Stimulated activated CD8-positive, alpha-beta memory T cell treated with anti-CD3 and anti-CD28 coated beads, Interleukin-7, amount 100 ng/mL, for 48 hours (primary cell): ENCODE measurements around the gene CDKL4.
"Not testable (repeated sequence)": the region's sequence is repeated elsewhere in the genome, so short reads cannot be mapped to it uniquely, and the experiment has no call there.

Source experiments
- DNase-seq, 2 donors: peaks; one replicate each; pipeline ENCODE4 v3.0.0-alpha.2; 2020; ENCODE audit warnings: low read depth in 1 of 2; ENCODE audit errors: extremely low read depth in 1 of 2

The CDKL4 gene

DNA sequence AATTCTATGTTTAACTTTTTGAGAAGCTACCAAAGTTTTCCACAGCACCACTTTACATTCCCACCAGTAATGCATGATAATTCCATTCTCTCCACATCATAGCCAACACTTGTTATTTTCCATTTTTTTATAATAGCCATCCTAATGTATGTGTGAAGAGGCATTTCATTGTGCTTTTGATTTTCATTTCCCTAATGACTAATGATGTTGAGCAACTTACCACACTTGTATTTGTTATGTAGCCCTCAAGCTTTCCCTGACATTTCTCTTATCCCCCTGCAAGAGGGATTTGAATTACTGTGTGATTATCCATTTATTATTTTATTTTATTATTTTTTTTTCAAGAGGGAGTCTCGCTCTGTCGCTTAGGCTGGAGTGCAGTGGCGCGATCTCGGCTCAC is 99.4 kb downstream of the CDKL4 start:
- DNase-seq, result no peak

DNA sequence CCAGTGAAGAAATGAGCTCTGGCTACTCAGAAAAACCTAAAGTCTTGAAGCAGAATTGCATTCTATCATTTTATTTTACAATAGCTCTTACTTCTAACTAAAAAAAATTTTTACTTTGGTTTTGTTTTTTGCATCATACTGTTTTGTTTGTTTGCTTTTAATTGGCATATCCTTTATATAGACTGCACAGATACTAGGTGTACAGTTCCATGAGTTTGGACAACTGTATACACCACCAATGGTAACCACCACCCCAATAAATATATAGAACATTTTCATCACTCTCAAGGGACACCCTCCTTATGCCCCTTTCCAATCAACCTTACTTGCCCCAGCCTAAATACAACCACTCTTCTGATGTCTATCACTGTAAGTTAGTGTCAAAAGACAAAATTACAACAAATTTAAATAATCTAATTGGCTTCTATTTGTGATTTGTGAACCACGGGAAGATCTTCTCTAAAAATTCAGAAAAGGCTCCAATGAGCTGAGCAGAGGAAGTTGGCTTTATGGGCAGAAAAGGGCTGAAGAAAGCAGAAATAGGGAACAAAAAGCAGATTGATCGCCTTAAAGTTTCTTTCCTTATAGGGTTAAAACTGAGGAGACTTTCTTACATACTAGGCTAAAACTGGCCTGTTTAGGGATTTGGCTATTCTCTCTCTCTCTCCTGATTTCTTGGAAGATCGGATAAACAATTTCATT is 100.7 kb downstream of the CDKL4 start:
- DNase-seq, result no peak

DNA sequence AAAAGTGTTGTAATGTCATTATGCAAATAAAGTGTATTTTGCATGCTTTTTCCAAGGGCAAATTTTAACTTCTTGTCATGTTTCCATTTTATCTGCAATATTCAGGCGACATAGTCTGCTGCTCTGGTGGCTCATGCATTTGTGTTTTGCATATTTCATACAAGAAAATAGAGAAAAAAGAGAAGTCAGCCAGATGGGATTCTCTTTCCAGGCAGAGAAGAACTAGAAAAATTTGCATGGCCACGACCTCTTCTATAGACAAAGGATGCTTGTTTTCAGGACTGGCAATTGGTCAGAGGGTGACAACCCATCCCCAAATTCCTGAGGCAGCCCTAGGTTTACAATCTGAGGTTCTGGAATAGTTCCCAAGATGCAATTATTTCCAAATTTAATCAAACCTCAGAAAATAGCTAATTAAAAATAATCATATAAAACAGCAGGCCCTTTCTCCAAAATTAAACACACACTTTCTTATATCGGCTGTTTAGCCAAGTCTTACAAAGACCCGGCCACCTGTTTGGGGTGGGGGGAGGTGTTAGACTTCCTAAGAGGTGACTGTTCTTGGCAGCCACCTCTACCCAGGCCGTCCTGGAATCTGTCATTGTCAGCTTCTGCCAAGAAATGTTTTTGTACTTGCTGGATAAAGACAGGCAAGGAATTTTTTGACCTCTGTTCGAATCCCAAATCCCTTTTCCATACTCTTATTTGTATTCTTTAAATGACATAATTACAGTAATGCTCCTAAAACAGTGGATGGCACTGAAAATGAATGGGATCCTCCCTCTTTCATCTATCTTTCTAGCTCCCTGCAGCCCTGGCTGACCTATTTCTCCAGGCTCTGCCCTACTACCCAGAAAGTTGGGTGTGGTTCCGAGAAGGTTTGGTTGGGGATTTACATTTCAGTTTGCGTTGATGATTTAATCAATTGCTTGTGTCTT is 102.2 kb downstream of the CDKL4 start:
- DNase-seq, result no peak

DNA sequence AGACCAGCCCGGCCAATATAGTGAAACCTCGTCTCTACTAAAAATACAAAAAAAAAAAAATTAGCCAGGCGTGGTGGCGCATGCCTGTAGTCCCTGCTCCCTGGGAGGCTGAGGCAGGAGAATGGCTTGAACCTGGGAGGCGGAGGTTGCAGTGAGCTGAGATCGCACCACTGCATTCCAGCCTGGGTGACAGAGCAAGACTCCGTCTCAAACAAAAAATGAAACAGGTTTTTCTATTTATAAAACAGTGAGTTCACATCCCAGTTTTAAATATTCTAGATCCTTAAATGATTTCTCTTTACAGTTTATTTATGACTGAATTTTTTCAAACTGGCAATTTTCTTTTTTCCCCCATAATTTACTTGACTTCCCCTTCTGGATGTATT is 102.8 kb downstream of the CDKL4 start:
- DNase-seq, result not testable (repeated sequence)

DNA sequence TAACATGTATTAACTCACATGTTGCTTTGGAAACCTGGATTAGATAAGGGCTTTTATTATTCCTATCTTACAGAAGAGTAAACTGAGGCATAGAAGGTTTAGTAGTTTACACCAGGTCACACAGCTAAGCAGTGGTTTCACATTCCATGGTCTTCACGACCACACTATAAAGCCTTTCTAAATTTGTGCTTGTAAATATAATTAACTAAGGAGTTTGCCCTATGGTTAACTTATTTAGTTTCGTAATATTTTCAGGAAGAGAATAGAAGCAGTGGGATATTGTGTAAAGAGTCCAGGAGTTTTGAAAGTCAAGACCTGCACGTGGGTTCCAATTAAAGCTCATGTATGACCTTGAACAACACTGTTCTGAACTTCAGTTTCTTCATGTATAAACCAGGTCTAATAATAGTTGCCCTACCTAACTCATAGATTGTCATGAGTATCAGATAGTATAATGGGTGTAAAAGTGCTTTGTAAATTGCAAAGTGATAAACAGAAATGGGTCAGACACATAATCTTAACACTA is 103.4 kb downstream of the CDKL4 start:
- DNase-seq, result no peak

DNA sequence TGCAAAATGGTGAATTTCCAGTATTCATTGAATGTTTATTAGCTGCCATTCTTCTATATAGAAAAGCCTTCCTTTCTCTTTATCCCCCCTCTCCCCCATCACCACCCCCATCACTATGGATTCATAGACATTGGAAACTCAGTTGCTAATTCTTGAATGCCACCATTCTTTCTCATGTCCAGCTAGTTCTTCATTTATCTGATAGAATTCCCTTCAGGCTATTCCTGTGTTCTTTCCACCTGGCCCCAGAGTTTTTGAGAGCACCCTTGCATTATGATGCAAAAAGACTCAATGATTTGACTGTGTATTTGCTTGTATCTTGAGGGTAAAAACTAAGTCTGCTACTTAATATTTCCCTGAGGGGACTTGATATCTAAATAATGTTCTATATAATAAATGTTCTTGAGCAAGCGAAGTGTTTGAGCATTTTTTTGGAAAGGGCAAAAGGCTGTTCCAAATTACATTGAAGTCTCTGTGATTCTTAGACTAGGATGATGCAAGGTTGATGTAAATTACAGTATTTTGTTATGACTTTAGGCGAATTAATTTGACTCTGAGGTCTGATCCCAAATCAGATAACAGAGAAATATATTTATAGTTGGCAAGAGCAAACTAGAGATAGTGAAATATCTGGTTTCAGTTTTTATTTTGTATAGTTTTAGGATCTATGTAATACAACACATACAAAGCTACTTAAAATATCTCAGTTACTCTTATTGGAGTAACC is 104.1 kb downstream of the CDKL4 start:
- DNase-seq, result no peak

DNA sequence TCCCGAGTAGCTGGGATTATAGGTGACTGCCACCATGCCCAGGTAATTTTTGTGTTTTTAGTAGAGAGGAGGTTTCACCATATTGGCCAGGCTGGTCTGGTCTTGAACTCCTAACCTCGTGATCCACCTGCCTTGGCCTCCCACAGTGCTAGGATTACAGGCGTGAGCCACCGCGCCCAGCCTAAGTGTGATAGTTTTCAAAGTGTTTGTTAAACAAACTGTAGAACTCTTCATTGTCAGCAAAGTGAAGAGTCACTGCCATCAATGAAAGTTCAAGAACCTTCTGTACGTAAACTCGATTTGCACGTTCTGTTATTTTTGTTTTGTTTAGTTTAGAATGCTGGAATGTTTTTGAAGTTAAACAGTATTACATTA is 104.9 kb downstream of the CDKL4 start:
- DNase-seq, result no peak

DNA sequence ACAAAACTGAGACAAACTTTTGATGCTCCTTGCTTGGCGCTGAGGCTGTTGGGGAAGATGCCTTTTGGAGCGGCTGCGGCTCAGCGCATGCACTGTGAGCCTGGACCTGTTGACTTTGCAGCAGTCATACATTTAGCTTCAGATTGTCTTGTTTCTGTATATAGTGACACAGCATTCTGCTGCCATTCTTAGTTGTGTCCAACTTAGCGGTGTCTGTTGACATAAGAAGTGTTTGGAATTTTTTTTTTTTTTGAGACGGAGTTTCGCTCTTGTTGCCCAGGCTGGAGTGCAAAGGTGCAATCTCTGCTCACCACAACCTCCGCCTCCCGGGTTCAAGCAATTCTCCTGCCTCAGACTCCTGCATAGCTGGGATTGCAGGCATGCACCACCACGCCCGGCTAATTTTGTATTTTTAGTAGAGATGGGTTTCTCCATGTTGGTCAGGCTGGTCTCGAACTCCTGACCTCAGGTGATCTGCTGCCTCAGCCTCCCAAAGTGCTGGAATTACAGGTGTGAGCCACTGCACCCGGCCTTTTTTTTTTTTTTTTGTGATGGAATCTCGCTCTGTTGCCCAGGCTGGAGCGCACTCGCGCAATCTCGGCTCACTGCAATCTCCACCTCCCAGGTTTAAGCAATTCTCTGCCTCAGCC is 105.5 kb downstream of the CDKL4 start:
- not testable (repeated sequence) for DNase-seq

DNA sequence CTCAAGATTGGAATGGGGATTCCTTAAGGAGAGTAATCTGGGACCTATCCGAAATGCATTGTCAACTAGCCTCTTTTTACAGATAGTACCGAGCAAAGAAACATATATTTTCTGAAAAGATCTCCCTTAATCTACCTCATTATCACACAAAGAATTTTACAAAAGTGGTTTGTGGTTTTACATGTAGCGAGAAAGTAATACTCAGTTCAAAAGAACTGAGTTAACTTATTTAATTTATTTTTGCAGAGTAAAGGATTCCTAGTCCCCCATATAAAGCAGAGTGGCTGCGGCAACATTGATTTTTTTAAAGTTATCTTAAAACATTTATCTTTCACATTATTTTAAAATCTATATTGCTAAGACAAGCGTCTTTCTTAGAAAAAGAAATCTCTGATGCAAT is 107.0 kb downstream of the CDKL4 start:
- DNase-seq, result no peak

DNA sequence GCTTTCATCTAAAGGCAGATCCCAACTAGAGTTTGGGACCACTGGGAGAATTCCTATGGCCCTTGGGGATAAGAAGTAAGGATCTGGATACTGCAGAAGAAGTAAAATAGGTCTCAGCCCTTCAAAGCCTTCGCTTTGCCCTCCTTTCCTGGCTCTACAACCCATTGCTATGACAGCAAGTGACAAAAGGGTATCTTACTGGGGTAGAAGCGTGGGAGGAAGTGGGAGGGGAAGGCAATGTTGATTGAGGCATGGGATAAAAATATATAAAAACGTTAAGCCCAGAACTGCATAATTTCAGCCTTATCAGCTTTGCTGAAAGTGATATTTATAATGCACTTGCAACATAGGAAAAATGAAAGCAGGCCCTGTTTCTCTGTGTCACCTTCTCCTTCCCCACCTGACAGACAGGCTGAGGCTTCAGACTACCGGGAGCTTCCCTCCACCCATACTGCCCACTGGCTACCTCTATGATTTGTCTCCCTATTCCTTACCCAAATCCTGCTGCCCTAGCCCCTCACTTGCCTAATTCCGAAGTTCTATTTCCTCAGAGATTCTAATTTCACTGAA is 108.0 kb downstream of the CDKL4 start:
- no peak for DNase-seq

DNA sequence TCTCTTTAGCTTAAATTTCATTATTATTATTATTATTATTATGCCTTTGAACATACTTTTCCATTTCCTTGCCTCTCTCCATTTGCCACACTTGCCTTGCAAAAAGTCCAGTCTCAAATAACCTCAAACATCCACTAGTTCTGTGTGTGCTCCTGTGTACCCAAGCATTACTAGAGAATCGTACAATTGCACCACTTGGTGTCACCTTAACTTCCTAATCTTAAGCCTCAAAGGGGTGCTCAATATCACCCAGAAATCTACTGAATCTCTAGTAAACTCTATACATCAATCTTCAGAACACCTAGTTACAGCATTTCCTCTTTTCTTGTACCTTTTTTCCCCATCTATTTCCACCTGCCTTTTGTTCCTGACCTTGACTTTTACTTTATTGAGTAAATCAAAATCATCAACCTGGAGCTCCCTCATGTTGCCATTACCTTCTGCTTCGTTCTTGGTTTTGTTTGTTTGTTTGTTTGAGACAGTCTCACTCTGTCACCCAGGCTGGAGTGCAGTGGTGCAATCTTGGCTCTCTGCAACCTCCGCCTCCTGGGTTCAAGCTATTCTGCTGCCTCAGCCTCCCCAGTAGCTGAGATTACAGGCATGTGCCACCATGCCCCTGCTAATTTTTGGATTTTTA is 110.4 kb downstream of the CDKL4 start:
- no peak for DNase-seq

DNA sequence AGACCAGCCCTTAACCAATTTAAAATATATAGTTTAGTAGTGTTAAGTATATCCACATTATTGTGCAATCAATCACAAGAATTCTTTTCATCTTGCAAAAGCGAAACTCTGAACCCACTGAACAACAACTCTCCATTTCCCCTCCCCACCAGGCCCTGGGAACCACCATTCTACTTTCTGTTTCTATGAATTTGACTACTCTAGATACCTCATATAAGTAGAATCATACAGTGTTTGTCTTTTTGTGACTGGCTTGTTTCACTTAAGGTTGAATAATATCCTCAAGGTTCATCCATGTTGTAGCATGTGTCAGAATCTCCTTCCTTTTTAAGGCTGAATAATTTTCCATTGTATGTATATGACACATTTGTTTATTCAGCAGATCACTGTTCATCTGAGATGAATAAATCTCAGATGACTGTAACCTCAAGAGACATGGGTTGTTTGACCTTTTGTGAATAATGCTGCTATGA is 114.8 kb downstream of the CDKL4 start:
- peak in 1 of 2 donors; percentile 65 for DNase-seq

DNA sequence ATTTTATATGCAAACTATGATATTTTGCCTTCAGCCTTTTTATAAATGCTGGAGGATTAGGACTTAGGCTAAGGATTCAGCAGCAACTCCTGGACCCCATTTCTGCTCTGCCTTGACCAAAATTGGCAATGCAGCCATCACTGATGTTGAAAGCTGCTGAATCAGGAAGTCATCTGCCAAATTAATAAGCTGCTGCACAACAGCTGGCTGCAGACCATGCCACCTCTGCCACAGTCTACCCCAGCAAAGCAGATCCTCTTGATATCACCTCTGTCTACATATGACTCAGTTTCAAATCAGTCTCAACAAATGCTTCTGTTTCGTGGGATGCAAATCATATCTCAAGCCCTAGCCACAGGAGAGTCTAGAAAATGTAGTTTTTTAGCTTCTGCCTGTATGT is 115.8 kb downstream of the CDKL4 start:
- DNase-seq, result peak in 1 of 2 donors; percentile 66
